SK-N-MC (cell line): ENCODE measurements around the gene C12orf57.
A peak's percentile ranks its signal among the peaks of the same experiment; 100 is the strongest.

ENCODE experiments used
- DNase-seq: peaks from one replicate; pipeline ENCODE4 v3.0.0-alpha.2; 2011; ENCODE audit warnings: low read depth, low spot score
- H3K27ac ChIP-seq: fragments of 200-600 bp; sonication (generic); 2 replicates; pipeline ENCODE4 v1.5.1; 2016; ENCODE audit warnings: mixed run types
- H3K36me3 ChIP-seq: fragments of 200-600 bp; sonication (generic); 2 replicates; pipeline ENCODE4 v1.6.1; 2017; ENCODE audit warnings: antibody characterized with exemption, low read length, mixed read lengths; ENCODE audit not compliant: insufficient read depth
- H3K4me3 ChIP-seq: fragments of 200-600 bp; sonication (generic); 2 replicates; pipeline ENCODE4 v1.5.1; 2016
- H3K9ac ChIP-seq: fragments of 200-600 bp; sonication (generic); 2 replicates; pipeline ENCODE4 v1.8.0; 2017; ENCODE audit warnings: mixed run types, mixed read lengths; ENCODE audit not compliant: insufficient read length
- H3K9me3 ChIP-seq: fragments of 200-600 bp; sonication (generic); 2 replicates; pipeline ENCODE4 v1.6.1; 2017; ENCODE audit warnings: low read depth, mild to moderate bottlenecking, antibody characterized with exemption, low read length, moderate library complexity, mixed read lengths
- EZH2 ChIP-seq: fragments of 200-600 bp; sonication (generic); IDR thresholded peaks from one replicate; pipeline ENCODE4 v1.6.1; 2017; ENCODE audit warnings: antibody characterized with exemption
- FOXP2 ChIP-seq: optimal IDR thresholded peaks from 2 replicates; pipeline ENCODE3; 2011; ENCODE audit warnings: mild to moderate bottlenecking, moderate library complexity; ENCODE audit not compliant: insufficient read depth; ENCODE audit errors: extremely low read length, control extremely low read depth
- POLR2AphosphoS5 ChIP-seq: IDR thresholded peaks from 2 replicates; pipeline ENCODE4 v1.6.1; 2012; ENCODE audit warnings: mild to moderate bottlenecking, low read depth, low read length, borderline replicate concordance

C12orf57 gene

DNA sequence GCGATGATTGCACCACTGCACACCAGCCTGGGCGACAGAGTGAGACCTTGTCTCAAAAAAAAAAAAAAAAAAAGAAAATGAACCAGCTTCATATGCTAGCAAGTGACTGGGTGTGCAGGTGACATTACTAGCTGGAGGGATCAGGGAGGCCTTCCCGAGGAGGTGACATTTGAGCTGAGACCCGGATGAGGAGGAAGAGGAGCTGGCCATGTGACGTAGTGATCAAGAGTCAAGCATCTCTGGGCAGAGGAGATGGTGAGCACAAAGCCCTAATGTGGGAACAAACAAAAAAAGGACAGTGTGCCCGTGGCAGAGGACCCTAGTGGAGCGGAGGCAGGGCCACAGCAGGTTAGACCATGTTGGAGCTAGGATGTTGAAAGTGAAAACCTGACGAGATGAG is 3.8 kb downstream of the C12orf57 start:
- Histone ChIP-seq H3K36me3 (no peaks in the 10 kb centered on the region; the same call in 1 of the 2 replicates), H3K9ac (no peak overlapping the region), H3K4me3 (no peak overlapping the region), H3K9me3 (no peaks in the 10 kb centered on the region), H3K27ac (no peak overlapping the region)
- TF ChIP-seq FOXP2 (no peak), EZH2 (no peak), POLR2AphosphoS5 (no peak)
- no peak for DNase-seq

- no peak for DNase-seq
- no peak for TF ChIP-seq EZH2
- no peak for TF ChIP-seq FOXP2
- TF ChIP-seq POLR2AphosphoS5 = no peak
- H3K9me3 ChIP-seq = no peaks in the 10 kb centered on the region
- no peak overlapping the region for H3K4me3 ChIP-seq
- no peak overlapping the region for H3K9ac ChIP-seq
- H3K27ac ChIP-seq = no peak overlapping the region
- H3K36me3 ChIP-seq = no peaks in the 10 kb centered on the region; the same call in 1 of the 2 replicates
These were observed 5.2 kb downstream of the C12orf57 start for GRCh38 chr12:6948873-6949594.

DNA sequence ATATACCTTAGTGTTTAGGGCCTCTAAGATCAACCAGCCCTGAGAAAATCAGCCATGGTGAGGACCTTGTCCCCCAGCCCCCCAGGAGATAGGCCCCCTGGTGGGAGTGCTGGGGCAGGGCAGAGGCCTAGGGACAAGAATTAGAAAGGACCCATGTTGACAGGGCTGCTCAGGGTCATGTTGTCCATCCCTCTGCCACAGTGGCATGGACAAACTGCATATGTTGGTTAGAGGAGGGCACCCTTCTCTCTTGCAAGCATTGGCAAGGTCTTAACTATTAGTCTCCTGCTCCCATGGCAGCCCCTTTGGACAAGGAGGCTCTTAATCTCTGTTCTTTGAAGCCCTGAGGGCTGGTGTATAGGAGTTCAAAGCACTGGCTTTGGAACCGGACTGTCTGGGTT is 6.6 kb downstream of the C12orf57 start:
- Histone ChIP-seq H3K9me3 (no peaks in the 10 kb centered on the region), H3K27ac (no peak overlapping the region), H3K9ac (no peak overlapping the region), H3K36me3 (no peaks in the 10 kb centered on the region; the same call in 1 of the 2 replicates), H3K4me3 (no peak overlapping the region)
- TF ChIP-seq EZH2 (no peak), FOXP2 (no peak), POLR2AphosphoS5 (no peak)
- no peak for DNase-seq

DNA sequence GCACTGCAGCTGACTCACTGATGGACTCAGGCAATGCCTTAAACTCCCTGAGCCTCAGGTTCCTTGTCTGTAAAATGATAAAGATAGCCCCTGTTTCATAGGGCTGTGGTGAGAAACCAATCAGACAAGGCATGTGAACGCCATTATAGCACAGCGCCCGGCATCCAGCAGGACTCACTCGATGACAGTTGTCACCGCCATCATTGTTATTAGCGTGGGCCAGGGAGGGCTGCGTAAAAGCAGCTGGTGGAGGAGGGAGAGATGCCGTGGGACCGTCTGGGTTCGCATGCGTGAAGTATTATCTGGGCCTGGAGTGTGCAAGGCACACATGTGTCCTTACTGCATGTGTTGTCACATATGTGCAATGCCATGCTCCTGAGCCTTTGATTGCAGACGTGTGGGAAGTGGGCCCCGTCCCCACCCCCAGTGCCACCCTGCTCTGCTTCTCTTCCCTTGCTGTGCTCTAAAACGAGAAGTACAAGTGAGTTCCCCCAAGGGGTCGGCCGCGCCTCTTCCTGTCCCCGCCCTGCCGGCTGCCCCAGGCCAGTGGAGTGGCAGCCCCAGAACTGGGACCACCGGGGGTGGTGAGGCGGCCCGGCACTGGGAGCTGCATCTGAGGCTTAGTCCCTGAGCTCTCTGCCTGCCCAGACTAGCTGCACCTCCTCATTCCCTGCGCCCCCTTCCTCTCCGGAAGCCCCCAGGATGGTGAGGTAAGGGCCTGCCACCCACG is 7.2 kb downstream of the C12orf57 start, which contains the start of gene PTPN6:
Gene PTPN6, plus strand, starts transcription at position 546 of the 730 bp plus-strand sequence. Its CDS starts 157 bp downstream, at position 703.
- no peak within 1 kb of the TSS for H3K9ac ChIP-seq
- H3K9me3 ChIP-seq = no peaks in the 10 kb centered on the region
- no peaks in the 10 kb centered on the region; the same call in 1 of the 2 replicates for H3K36me3 ChIP-seq
- H3K4me3 ChIP-seq = no peak within 1 kb of the TSS
- DNase-seq = no peak
- TF ChIP-seq EZH2 (no peak), FOXP2 (no peak), POLR2AphosphoS5 (no peak)
- H3K27ac ChIP-seq = no peak within 1 kb of the TSS

- H3K27ac ChIP-seq = no peak overlapping the region
These were observed 7.8 kb downstream of the C12orf57 start for GRCh38 chr12:6951551-6952120.

GRCh38 chr12:6952121-6952862 is 8.5 kb downstream of the C12orf57 start:
- no peak overlapping the region for H3K4me3 ChIP-seq
- H3K27ac ChIP-seq = no peak overlapping the region
- H3K9me3 ChIP-seq = no peaks in the 10 kb centered on the region
- no peak for DNase-seq
- no peak for TF ChIP-seq EZH2
- TF ChIP-seq POLR2AphosphoS5 = no peak
- no peak for TF ChIP-seq FOXP2
- H3K9ac ChIP-seq = no peak overlapping the region
- H3K36me3 ChIP-seq = no peaks in the 10 kb centered on the region

More at GRCh38 chr12:6951551-6952120, 7.8 kb downstream of the C12orf57 start:
- Histone ChIP-seq H3K9ac (no peak overlapping the region), H3K4me3 (no peak overlapping the region), H3K9me3 (no peaks in the 10 kb centered on the region), H3K36me3 (no peaks in the 10 kb centered on the region)
- DNase-seq = no peak
- TF ChIP-seq POLR2AphosphoS5 = no peak
- TF ChIP-seq FOXP2 = no peak
- TF ChIP-seq EZH2 = no peak

- no peak overlapping the region for H3K9ac ChIP-seq
- H3K27ac ChIP-seq = peak overlapping the region; percentile 42; the same call in 1 of the 2 replicates
These were observed 9.1 kb downstream of the C12orf57 start for GRCh38 chr12:6952863-6953441.

More at GRCh38 chr12:6952863-6953441, 9.1 kb downstream of the C12orf57 start:
- no peak for DNase-seq
- Histone ChIP-seq H3K36me3 (no peaks in the 10 kb centered on the region), H3K4me3 (no peak overlapping the region), H3K9me3 (no peaks in the 10 kb centered on the region)
- TF ChIP-seq FOXP2 = no peak
- TF ChIP-seq POLR2AphosphoS5 = no peak
- TF ChIP-seq EZH2 = no peak
